Suprapubic skin (tissue), 4 donors: Measurements from ENCODE around the gene FIP1L1. TPM values are rescaled to one million over a fixed set of nuclear protein-coding genes. Genes with fewer than 3 reads are reported as not detected.

Source experiments
- total RNA-seq, 4 donors: library from RNA; depleted of rRNA; stranded (reverse); fragments of >200 nt; gene quantifications; one replicate each; pipeline ENCODE4 v1.1.0, GENCODE V29; 2016

Gene FIP1L1
- total RNA-seq, 4 donors from 2014 or later = 33.8 to 57.5 (median 46.6) TPM

Other genes with a start within 250 kb of the FIP1L1 start
- 10 to 100 TPM; 25.5 to 39.5 (median 31.9) TPM for gene SCFD2, start 11.6 kb upstream of the FIP1L1 start, total RNA-seq
- gene LNX1, start 213.8 kb downstream of the FIP1L1 start, total RNA-seq = 10 to 100 TPM; 21.7 to 47.2 (median 36.2) TPM